KOPT-K1 (cell line): ENCODE measurements around the gene RAB11FIP3.

Source experiments
- H3K27ac ChIP-seq: fragments of 200-600 bp; sonication (generic); 2 replicates; pipeline ENCODE4 v1.5.1; 2016; ENCODE audit warnings: antibody characterized with exemption, mild to moderate bottlenecking, low read depth, low read length; ENCODE audit not compliant: poor library complexity, severe bottlenecking
- H3K36me3 ChIP-seq: fragments of 200-600 bp; sonication (generic); 2 replicates; pipeline ENCODE4 v1.5.1; 2017; ENCODE audit warnings: antibody characterized with exemption, mild to moderate bottlenecking, low read length, moderate library complexity; ENCODE audit not compliant: insufficient read depth
- H3K9me3 ChIP-seq: fragments of 200-600 bp; sonication (generic); 2 replicates; pipeline ENCODE4 v1.5.1; 2017; ENCODE audit warnings: antibody characterized with exemption, low read length, mild to moderate bottlenecking; ENCODE audit not compliant: insufficient read depth, poor library complexity, severe bottlenecking

The RAB11FIP3 gene

GRCh38 chr16:515939-516226, 90.4 kb downstream of the RAB11FIP3 start:
- Histone ChIP-seq H3K9me3 (no peaks in the 10 kb centered on the region), H3K36me3 (peaks cover 43% of the 10 kb centered on the region; the same call in 1 of the 2 replicates), H3K27ac (no peak overlapping the region)

GRCh38 chr16:516301-516700, 90.9 kb downstream of the RAB11FIP3 start:
- Histone ChIP-seq H3K27ac (no peak overlapping the region), H3K36me3 (peaks cover 45% of the 10 kb centered on the region; the same call in 1 of the 2 replicates), H3K9me3 (no peaks in the 10 kb centered on the region)

DNA sequence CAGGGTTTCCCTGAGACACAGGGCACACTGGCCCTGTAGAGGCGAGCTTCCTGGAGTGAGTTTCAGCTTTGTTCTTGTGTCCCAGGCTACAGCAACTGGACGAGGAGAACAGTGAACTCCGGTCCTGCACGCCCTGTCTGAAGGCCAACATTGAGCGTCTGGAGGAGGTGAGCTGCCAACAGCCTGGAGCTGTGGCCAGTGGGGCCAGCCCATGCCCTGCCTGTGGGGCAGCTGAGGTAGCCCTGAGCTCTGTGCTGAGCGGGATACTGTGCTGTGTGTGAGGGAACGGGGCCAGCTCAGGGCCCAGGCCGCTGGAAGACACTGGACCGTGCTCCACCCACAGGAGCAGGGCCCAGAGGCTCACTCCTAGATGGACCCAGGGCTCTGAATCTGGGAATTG, 93.4 kb downstream of the RAB11FIP3 start:
- no peak overlapping the region for H3K27ac ChIP-seq
- peaks cover 45% of the 10 kb centered on the region; the same call in 1 of the 2 replicates for H3K36me3 ChIP-seq
- no peaks in the 10 kb centered on the region for H3K9me3 ChIP-seq

DNA sequence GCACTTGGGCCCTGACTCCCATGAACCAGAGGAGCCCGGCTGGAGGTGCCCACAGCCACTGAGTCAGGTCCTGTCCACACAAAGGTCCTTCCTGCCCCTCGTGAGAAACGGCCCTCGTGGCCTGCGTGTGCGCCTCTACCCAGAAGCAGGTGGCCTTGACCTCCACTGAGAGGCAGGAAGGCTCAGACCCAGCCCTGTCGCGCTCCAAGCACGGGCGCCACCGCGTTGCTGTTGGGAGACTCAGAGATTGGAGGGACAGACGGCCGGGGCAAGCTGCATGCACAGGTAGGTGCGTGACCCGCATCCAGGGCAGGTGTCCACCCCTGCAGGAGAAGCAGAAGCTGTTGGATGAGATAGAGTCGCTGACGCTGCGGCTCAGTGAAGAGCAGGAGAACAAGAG, 94.0 kb downstream of the RAB11FIP3 start:
- Histone ChIP-seq H3K36me3 (peaks cover 43% of the 10 kb centered on the region; the same call in 1 of the 2 replicates), H3K9me3 (no peaks in the 10 kb centered on the region), H3K27ac (no peak overlapping the region)

GRCh38 chr16:519841-520687, 94.6 kb downstream of the RAB11FIP3 start:
- H3K9me3 ChIP-seq, result no peaks in the 10 kb centered on the region
- H3K36me3 ChIP-seq, result peaks cover 43% of the 10 kb centered on the region; the same call in 1 of the 2 replicates
- H3K27ac ChIP-seq, result no peak overlapping the region

GRCh38 chr16:520847-521246, 95.4 kb downstream of the RAB11FIP3 start:
- H3K9me3 ChIP-seq, result no peaks in the 10 kb centered on the region
- H3K36me3 ChIP-seq, result peaks cover 42% of the 10 kb centered on the region; the same call in 1 of the 2 replicates
- H3K27ac ChIP-seq, result no peak overlapping the region

GRCh38 chr16:521381-522210, 96.1 kb downstream of the RAB11FIP3 start:
- H3K36me3 ChIP-seq, result peaks cover 36% of the 10 kb centered on the region; the same call in 1 of the 2 replicates

DNA sequence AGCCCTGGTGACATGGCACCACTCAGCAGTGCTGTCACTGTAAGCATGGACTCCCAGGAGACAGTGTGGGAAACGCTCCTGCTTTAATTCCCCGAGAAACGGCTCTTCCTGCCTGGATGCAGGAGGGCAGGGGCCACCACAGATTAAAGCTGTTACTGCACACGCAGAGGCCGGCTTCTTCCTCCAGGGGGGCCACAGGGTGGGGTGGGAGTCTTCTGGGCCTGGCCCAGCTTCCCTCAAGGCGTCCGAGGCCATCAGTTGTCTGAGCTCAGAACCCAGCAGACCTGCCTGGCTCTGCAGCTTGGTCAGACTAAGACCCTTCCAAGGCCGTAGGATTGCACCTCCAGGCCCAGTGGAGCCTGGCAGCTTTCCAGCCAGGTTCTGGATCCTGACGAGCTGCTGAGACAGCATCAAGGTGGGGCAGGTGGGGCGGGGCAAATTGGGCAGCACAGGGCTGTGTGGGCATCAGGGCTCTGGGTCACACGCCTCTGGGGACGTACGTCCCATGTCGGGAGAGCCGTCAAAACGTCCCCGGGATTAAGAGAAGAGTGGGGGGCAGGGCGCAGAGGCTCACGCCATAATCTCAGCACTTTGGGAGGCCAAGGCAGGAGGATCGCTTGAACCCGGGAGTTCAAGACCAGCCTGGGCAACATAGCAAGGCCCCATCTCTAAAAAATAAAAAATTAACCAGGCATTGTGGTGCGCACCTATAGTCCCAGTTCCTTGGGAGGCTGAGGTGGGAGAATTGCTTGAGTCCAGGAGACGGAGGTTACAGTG, 97.1 kb downstream of the RAB11FIP3 start:
- Histone ChIP-seq H3K27ac (no peak overlapping the region), H3K36me3 (peaks cover 36% of the 10 kb centered on the region; the same call in 1 of the 2 replicates), H3K9me3 (no peaks in the 10 kb centered on the region)

More at GRCh38 chr16:521381-522210, 96.1 kb downstream of the RAB11FIP3 start:
- Histone ChIP-seq H3K9me3 (no peaks in the 10 kb centered on the region), H3K27ac (no peak overlapping the region)

DNA sequence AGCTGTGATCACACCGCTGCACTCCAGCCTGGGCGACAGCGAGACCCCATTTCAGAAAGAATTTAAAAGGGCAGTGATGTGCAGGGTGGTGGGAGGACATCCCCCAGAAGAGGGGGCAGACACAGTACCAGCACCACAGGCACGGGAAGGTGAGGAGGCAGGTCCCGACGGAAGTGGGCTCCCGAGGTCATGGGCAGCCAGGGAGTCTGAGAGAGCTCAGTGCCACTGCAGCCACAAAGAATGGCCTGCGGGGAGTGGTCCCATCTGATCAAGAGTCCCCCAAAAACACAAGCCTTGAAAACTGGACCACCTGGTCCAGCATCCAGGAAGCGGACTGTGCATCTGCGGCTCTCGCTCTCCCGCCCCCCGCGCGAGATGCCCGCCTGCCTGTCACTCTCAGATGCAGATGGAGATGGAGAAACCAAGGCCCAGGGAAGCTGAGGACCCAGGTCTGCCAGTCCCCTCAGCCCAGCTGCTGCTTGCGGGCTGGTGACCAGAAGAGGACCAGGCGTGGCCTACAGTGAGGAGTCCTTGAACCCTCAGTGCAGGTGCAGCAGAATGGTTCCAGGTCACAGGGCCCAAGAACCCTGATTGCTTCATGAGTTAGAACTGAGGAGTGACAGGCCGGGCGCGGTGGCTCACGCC, 97.8 kb downstream of the RAB11FIP3 start:
- H3K9me3 ChIP-seq, result no peaks in the 10 kb centered on the region
- no peak overlapping the region for H3K27ac ChIP-seq
- H3K36me3 ChIP-seq, result peaks cover 36% of the 10 kb centered on the region; the same call in 1 of the 2 replicates

- H3K27ac ChIP-seq, result no peak overlapping the region
- H3K9me3 ChIP-seq, result no peaks in the 10 kb centered on the region
- peaks cover 29% of the 10 kb centered on the region; the same call in 1 of the 2 replicates for H3K36me3 ChIP-seq
Observed at GRCh38 chr16:524274-525040, 99.0 kb downstream of the RAB11FIP3 start.

DNA sequence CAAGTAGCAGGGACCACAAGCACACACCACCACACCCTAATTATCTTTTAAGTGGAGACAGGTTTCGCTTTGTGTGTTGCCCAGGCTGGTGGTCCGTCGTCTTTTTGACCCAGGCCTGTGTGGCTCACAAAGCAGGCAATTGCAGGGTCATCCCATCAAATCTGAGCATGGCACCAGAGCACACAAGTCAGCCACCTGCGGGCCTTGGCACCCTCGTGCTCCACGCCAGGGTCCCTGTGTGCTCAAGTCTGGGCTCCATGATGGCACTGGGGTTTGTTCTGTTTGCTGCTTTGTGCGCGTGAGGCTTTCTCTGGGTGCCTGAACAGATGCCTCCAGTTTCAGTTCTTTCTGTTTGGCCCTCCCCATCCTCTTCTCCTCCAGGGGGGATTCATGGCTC, 99.7 kb downstream of the RAB11FIP3 start:
- H3K27ac ChIP-seq, result no peak overlapping the region
- H3K9me3 ChIP-seq, result no peaks in the 10 kb centered on the region
- peaks cover 29% of the 10 kb centered on the region; the same call in 1 of the 2 replicates for H3K36me3 ChIP-seq

DNA sequence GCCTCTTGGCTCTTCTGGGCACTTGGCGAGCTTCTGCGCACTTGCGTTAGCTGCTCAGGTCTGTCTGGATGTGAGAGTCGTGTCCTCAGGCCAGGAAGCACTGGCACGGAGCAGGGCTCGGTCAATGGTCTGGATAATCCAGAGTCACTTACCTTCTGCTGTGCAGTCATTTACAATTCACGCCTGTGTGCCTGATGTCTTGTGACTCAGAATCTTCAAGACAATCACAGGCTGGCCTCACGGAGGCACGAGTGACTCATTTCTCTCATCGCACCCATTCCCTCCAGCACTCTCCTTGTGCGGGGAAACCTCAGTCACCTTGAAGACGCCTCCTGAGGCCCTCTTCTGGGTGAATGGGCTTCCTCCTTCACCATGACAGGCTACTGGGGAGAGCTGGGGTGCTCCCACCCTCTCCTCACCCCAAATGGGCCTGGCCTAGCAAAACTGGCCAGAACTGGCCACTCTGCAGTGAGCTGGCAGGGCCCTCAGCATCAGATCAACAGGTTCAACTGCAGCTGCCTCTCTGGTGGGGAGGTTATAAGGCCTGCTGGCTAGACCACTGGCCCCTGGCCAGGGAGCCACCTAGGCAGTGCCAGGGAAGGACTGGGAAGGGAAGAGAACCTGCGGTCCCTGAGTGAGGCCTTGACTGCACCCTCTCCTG, 100.2 kb downstream of the RAB11FIP3 start:
- Histone ChIP-seq H3K36me3 (peaks cover 25% of the 10 kb centered on the region; the same call in 1 of the 2 replicates), H3K27ac (peak overlapping the region; percentile 13), H3K9me3 (no peaks in the 10 kb centered on the region)

DNA sequence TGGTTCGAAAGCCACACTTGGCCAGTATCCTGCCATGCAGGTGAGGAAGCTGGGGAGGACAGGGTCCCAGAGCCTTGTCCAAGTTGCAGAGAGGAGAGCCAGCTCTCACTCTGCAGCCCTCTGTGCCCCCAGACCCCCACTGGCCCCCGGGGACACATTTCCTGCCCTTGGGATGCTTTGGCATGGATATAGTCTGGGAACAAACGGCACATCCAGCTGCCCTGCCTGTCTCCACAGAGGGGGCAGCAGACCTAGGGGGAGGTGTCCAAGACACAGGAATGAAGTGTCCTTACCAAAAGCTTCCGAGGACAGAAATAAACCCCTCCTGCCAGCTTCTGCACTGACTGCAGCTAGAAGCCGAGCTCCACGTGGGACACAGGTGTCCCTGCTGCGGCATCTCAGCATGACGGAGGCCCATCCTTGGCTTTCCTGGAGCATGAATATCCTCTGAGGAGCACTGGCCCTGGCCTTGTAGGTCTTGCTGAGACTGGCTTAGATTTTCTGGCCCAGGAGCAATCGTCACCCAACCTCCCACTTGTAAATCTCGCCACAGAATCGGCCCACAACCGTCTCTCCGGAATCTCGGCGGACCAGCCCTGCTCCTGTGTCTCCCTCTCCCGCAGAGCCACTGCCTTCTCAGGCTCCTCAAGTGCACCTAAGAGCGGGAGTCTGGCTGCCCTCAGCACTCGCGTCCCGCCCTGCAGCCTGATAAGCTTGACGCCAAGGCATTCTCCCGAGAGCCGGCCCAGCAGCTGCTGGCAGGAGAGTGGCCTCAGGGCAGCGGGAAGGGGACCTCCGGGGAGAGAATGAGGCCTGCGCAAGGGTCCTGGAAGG, 100.9 kb downstream of the RAB11FIP3 start:
- peak overlapping the region; percentile 82 for H3K27ac ChIP-seq
- H3K36me3 ChIP-seq, result peaks cover 20% of the 10 kb centered on the region; the same call in 1 of the 2 replicates
- no peaks in the 10 kb centered on the region for H3K9me3 ChIP-seq
